Activated CD8-positive, alpha-beta memory T cell treated with anti-CD3 and anti-CD28 coated beads, Interleukin-2, amount 10 ng/mL, durations not matched to agents 7 days and 5 days (primary cell): ENCODE measurements around the gene OR10A7. TPM values are rescaled to one million over a fixed set of nuclear protein-coding genes. Genes with fewer than 3 reads are reported as not detected.
"Not testable (repeated sequence)": the region's sequence is repeated elsewhere in the genome, so short reads cannot be mapped to it uniquely, and the experiment has no call there.

Source experiments
- ATAC-seq: fragments of 150-1000 bp; cut with Tn5 transposase; one replicate; pipeline ENCODE4 v1.10.0; 2021; ENCODE audit warnings: moderate library complexity
- CTCF ChIA-PET: fragments of 350-600 bp; sonication (Branson Sonifier 250); formaldehyde crosslinking; loops from one replicate; lab custom pipeline; 2021; ENCODE audit warnings: antibody characterized with exemption; lab: Charles Lee
- DNase-seq: peaks from one replicate; pipeline ENCODE4 v3.0.0-alpha.2; 2020
- H3K27ac Mint-ChIP-seq: one replicate; pipeline ENCODE4 v1.8.0; 2021; ENCODE audit warnings: mild to moderate bottlenecking, mixed read lengths
- H3K27me3 Mint-ChIP-seq: one replicate; pipeline ENCODE4 v1.8.0; 2021; ENCODE audit warnings: mixed read lengths
- H3K36me3 Mint-ChIP-seq: one replicate; pipeline ENCODE4 v1.8.0; 2021; ENCODE audit warnings: mild to moderate bottlenecking, mixed read lengths
- H3K4me1 Mint-ChIP-seq: one replicate; pipeline ENCODE4 v1.8.0; 2021; ENCODE audit warnings: mixed read lengths
- H3K4me3 Mint-ChIP-seq: one replicate; pipeline ENCODE4 v1.8.0; 2021; ENCODE audit warnings: mild to moderate bottlenecking, moderate library complexity, mixed read lengths
- H3K9me3 Mint-ChIP-seq: one replicate; pipeline ENCODE4 v1.8.0; 2022; ENCODE audit warnings: low read depth, mixed read lengths
- total RNA-seq, 2 experiments: library from RNA; stranded (reverse); gene quantifications; one replicate each; pipeline ENCODE4 v1.2.3, GENCODE V29; 2021

Gene OR10A7, protein sequence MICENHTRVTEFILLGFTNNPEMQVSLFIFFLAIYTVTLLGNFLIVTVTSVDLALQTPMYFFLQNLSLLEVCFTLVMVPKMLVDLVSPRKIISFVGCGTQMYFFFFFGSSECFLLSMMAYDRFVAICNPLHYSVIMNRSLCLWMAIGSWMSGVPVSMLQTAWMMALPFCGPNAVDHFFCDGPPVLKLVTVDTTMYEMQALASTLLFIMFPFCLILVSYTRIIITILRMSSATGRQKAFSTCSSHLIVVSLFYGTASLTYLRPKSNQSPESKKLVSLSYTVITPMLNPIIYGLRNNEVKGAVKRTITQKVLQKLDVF
- not detected for total RNA-seq

DNA sequence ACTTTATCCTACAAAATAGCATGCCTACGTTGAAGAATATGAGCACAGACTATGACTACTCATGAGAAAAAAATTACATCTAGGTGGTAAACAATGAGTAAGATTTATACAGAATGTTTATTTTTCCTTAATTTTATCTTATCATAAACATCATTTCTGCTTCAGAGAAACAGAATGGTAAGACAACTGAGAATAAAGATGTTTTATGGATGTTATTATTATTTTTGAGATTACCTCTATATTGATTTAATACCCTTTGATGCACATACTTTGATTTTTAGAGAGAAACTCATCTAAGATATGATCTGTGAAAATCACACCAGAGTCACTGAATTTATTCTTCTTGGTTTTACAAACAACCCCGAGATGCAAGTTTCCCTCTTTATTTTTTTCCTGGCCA is at the start of gene OR10A7:
Gene OR10A7 (plus strand): TSS at position 301 of the 400 bp plus-strand sequence. CDS start 0 bp downstream, at position 301.
- H3K4me1 Mint-ChIP-seq, result no peaks in the 10 kb centered on the region

DNA sequence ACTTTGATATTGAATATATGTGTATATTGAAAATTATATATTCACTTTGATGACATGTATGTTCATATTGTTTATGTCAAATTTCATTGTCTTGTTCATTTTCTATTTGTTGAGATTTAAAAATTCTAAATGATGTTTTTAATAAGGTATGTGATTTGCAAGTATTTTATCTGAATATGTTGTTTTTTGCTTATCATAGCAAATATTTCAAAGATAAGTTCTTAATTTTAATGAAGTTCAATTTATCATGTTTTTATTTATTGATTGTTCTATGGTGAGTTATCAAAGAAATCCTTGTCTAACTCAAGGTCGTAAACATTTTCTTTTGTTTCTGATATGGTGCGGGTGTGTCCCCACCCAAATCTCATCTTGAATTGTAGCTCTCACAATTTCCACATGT is 49.4 kb upstream of the OR10A7 start:
- H3K9me3 Mint-ChIP-seq, result no peaks in the 10 kb centered on the region
- H3K4me1 Mint-ChIP-seq, result no peaks in the 10 kb centered on the region
- H3K27ac Mint-ChIP-seq, result no peak overlapping the region
- no peak for ATAC-seq
- peaks cover 9% of the 10 kb centered on the region for H3K27me3 Mint-ChIP-seq
- DNase-seq, result no peak
- CTCF ChIA-PET, result no interaction called here
- H3K36me3 Mint-ChIP-seq, result peaks cover 2% of the 10 kb centered on the region
- no peak overlapping the region for H3K4me3 Mint-ChIP-seq

More for the DNA sequence above, at the start of gene OR10A7:
- CTCF ChIA-PET, result no interaction called here
- no peaks in the 10 kb centered on the region for H3K27me3 Mint-ChIP-seq
- H3K9me3 Mint-ChIP-seq, result no peaks in the 10 kb centered on the region
- H3K4me3 Mint-ChIP-seq, result no peak within 1 kb of the TSS
- H3K36me3 Mint-ChIP-seq, result no peaks in the 10 kb centered on the region
- ATAC-seq (no peak), DNase-seq (no peak)
- H3K27ac Mint-ChIP-seq, result no peak within 1 kb of the TSS

DNA sequence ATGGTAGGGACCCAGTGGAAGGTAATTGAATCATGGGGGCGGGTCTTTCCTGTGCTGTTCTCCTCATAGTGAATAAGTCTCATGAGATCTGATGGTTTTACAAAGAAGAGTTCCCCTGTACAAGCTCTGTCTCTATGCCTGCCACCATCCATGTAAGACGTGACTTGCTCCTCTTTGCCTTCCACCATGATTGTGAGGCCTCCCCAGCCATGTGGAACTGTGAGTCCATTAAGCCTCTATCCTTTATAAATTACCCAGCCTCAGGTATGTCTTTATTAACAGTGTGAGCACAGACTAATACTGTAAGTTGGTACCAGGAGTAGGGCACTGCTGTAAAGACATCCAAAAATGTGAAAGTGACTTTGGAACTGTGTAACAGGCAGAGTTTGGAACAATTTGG is 49.0 kb upstream of the OR10A7 start:
- H3K4me1 Mint-ChIP-seq, H3K27me3 Mint-ChIP-seq, H3K36me3 Mint-ChIP-seq, H3K27ac Mint-ChIP-seq, H3K4me3 Mint-ChIP-seq, ATAC-seq, DNase-seq, H3K9me3 Mint-ChIP-seq, CTCF ChIA-PET: not testable (repeated sequence)

DNA sequence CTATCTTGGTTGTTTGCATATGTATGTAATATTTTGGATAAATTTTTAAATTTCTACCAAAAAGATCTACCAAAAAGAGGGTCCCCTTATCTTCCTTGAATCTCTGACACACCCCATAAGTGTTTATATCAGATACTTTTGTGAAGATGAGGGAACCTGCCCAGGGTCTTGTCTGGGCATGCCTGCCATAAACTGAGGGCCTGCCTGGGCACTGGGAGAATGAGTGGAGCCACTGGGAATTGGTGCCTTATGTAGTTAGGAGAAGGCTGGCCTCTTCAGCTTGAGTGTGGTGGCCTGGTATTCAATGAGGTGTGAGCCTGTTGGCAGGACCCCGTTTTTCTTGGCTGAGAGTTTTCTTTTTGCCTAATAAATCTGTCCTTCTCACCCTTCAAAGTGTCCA is 48.1 kb upstream of the OR10A7 start:
- CTCF ChIA-PET, result no interaction called here
- no peak for ATAC-seq
- no peaks in the 10 kb centered on the region for H3K9me3 Mint-ChIP-seq
- no peaks in the 10 kb centered on the region for H3K4me1 Mint-ChIP-seq
- H3K36me3 Mint-ChIP-seq, result peaks cover 2% of the 10 kb centered on the region
- no peak overlapping the region for H3K27ac Mint-ChIP-seq
- H3K4me3 Mint-ChIP-seq, result no peak overlapping the region
- no peak for DNase-seq
- peaks cover 12% of the 10 kb centered on the region for H3K27me3 Mint-ChIP-seq

DNA sequence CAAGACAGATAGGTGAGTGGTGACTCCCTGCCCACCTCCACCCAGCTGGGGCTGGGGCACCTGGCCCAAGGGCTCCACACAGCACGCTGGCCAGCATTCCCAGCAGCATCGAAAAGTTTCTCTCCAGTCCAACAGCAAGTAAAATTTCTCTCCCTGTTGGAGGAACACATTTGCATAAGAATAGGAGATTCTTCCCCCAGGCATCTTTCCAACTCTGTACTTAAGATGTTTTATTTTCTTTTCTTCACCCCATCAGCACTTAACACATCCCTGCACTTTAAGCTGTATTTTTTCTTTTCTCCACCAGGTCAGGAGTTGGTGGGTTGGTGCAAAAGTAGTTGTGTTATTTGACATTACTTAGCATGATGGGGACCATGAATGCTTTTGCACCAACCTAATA is 47.4 kb upstream of the OR10A7 start:
- CTCF ChIA-PET, result no interaction called here

DNA sequence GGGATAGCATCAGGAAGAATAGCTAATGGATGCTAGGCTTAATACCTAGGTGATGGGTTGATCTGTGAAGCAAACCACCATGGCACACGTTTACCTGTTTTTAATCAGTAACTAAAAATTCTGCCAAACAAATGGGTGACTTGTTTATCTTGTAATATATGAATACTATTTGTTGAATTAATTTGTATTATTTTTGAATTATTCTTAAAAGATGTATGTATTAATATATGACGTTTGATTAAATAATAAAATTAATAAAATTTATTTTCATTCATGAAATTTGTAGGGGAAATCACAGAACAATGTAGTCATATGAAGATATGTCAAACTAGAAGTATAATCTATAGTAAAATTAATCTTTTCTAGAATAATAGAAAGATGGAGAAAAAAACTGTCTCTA is 32.3 kb upstream of the OR10A7 start:
- Mint-ChIP-seq H3K27me3 (peaks cover 12% of the 10 kb centered on the region), H3K27ac (no peak overlapping the region), H3K4me1 (no peaks in the 10 kb centered on the region), H3K9me3 (no peaks in the 10 kb centered on the region), H3K4me3 (no peak overlapping the region), H3K36me3 (no peaks in the 10 kb centered on the region)
- ATAC-seq (no peak), DNase-seq (no peak)
- CTCF ChIA-PET, result interaction anchor here (0.8 to 1.8 kb wide), 4 partner anchors 12 to 467 kb away, joined by 3 to 11 read pairs (median 4); no protein-coding TSS in a partner anchor

More for the DNA sequence above, 47.4 kb upstream of the OR10A7 start:
- ATAC-seq (no peak), DNase-seq (no peak)
- Mint-ChIP-seq H3K36me3 (peaks cover 2% of the 10 kb centered on the region), H3K27ac (no peak overlapping the region), H3K4me3 (no peak overlapping the region), H3K4me1 (no peaks in the 10 kb centered on the region), H3K9me3 (no peaks in the 10 kb centered on the region), H3K27me3 (peaks cover 20% of the 10 kb centered on the region)

- CTCF ChIA-PET, result interaction anchor here (0.8 to 1.8 kb wide), 5 partner anchors 11 to 467 kb away, joined by 3 to 11 read pairs (median 5); no protein-coding TSS in a partner anchor
- DNase-seq (peak; percentile 55), ATAC-seq (peak; percentile 75)
- Mint-ChIP-seq H3K4me1 (no peaks in the 10 kb centered on the region), H3K4me3 (no peak overlapping the region), H3K27ac (no peak overlapping the region), H3K27me3 (peaks cover 16% of the 10 kb centered on the region), H3K36me3 (no peaks in the 10 kb centered on the region), H3K9me3 (no peaks in the 10 kb centered on the region)
Observed at GRCh38 chr12:55188974-55189556, 31.8 kb upstream of the OR10A7 start.

- CTCF ChIA-PET, result no interaction called here
- Mint-ChIP-seq H3K4me1 (no peaks in the 10 kb centered on the region), H3K27me3 (peaks cover 27% of the 10 kb centered on the region), H3K9me3 (no peaks in the 10 kb centered on the region), H3K27ac (no peak overlapping the region), H3K4me3 (no peak overlapping the region), H3K36me3 (no peaks in the 10 kb centered on the region)
- no peak for ATAC-seq
- no peak for DNase-seq
Observed at GRCh38 chr12:55194382-55194781, 26.4 kb upstream of the OR10A7 start.

DNA sequence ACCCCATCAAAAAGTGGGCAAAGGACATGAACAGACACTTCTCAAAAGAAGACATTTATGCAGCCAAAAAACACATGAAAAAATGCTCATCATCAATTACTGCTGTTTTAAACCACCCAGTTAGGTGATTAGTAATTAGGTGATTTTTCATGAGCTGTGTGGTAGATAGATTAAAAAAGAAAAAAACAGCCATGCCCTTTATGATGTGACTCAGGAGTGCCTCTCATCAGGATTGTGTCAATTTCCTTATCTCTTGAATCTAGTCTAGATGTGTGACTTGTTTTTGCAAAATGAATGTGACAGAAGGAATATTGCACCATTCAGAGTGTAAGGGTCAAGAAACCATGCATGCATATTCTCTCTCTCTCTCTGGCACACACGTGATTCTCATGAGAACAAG is 5.7 kb downstream of the OR10A7 start:
- CTCF ChIA-PET, result no interaction called here
- no peak for DNase-seq
- H3K27me3 Mint-ChIP-seq, result peaks cover 22% of the 10 kb centered on the region
- no peaks in the 10 kb centered on the region for H3K4me1 Mint-ChIP-seq
- no peaks in the 10 kb centered on the region for H3K36me3 Mint-ChIP-seq
- H3K4me3 Mint-ChIP-seq, result no peak overlapping the region
- no peak overlapping the region for H3K27ac Mint-ChIP-seq
- ATAC-seq, result no peak
- no peaks in the 10 kb centered on the region for H3K9me3 Mint-ChIP-seq

GRCh38 chr12:55227643-55228042 is 6.8 kb downstream of the OR10A7 start:
- Mint-ChIP-seq H3K9me3 (no peaks in the 10 kb centered on the region), H3K36me3 (no peaks in the 10 kb centered on the region), H3K27me3 (peaks cover 33% of the 10 kb centered on the region), H3K4me1 (no peaks in the 10 kb centered on the region), H3K4me3 (no peak overlapping the region), H3K27ac (no peak overlapping the region)
- CTCF ChIA-PET, result no interaction called here
- DNase-seq (no peak), ATAC-seq (no peak)

DNA sequence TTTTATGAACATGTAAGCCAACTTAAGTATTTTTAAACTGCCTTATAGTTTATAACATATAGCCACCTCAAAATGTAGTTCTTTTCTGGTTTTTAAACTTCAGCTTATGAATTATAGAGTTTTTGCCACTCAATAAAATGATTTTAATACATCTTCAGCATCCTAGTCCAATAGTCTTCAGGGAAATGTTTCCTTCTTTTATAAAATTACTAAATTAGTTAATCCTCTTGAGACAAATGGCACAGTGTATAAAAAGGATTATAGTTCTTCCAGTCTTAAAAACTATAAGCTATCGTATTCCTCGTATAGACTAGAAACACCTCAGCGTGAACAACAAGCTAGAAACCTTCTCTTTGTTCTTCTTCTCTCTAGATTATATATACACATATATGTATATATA is 23.5 kb downstream of the OR10A7 start, which contains the start of gene OR6C74:
Gene OR6C74 (plus strand): TSS at position 301 of the 400 bp plus-strand sequence. CDS start 2,679 bp downstream, outside the sequence.
- Mint-ChIP-seq H3K36me3 (no peaks in the 10 kb centered on the region), H3K27ac (no peak within 1 kb of the TSS), H3K9me3 (no peaks in the 10 kb centered on the region), H3K27me3 (peaks cover 24% of the 10 kb centered on the region), H3K4me3 (no peak within 1 kb of the TSS), H3K4me1 (no peaks in the 10 kb centered on the region)
- ATAC-seq, result no peak
- CTCF ChIA-PET, result no interaction called here
- DNase-seq, result no peak

DNA sequence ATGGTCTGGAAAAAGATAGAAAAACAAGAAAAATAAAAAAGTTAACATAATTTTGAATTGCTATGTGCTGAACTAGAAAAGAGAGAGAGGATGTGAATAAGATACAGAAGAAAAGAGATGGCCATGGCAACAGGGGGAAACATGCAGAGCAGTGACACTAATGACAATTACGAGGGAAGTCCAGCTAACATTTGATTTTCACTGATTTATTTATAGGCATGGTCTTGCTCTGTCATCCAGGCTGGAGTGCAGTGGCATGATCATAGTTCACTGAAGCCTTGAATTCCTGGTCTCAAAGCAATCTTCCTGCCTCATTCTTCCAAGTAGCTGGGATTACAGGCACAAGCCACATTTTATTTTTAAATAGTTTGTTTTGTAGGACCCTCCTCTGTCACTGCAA is 25.3 kb downstream of the OR10A7 start:
- DNase-seq (no peak), ATAC-seq (no peak)
- H3K27ac Mint-ChIP-seq, result no peak overlapping the region
- peaks cover 28% of the 10 kb centered on the region for H3K27me3 Mint-ChIP-seq
- no peaks in the 10 kb centered on the region for H3K9me3 Mint-ChIP-seq
- no peak overlapping the region for H3K4me3 Mint-ChIP-seq
- no peaks in the 10 kb centered on the region for H3K36me3 Mint-ChIP-seq
- no peaks in the 10 kb centered on the region for H3K4me1 Mint-ChIP-seq
- CTCF ChIA-PET, result no interaction called here

DNA sequence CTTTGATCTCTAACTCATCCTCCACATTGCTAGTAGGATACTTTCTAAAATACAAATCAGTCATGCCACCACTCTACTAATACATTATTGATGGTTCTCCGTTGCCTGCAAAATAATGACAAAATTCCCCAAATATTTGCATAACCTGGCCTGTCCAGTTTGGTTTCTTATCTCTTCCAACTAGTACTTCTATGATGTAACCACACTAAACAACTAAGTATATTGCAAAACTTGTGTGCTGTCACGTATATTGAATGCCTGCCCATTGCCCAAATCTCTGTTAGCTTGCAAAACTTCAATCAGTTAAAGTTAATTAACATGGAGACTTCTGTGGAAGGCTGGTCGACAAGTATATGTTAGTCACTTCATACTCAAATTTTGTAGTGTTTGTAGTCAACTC is 30.1 kb downstream of the OR10A7 start:
- no peak overlapping the region for H3K4me3 Mint-ChIP-seq
- no peaks in the 10 kb centered on the region for H3K36me3 Mint-ChIP-seq
- no peak overlapping the region for H3K27ac Mint-ChIP-seq
- H3K4me1 Mint-ChIP-seq, result no peaks in the 10 kb centered on the region
- ATAC-seq, result no peak
- peaks cover 25% of the 10 kb centered on the region for H3K27me3 Mint-ChIP-seq
- CTCF ChIA-PET, result no interaction called here
- H3K9me3 Mint-ChIP-seq, result no peaks in the 10 kb centered on the region
- no peak for DNase-seq

DNA sequence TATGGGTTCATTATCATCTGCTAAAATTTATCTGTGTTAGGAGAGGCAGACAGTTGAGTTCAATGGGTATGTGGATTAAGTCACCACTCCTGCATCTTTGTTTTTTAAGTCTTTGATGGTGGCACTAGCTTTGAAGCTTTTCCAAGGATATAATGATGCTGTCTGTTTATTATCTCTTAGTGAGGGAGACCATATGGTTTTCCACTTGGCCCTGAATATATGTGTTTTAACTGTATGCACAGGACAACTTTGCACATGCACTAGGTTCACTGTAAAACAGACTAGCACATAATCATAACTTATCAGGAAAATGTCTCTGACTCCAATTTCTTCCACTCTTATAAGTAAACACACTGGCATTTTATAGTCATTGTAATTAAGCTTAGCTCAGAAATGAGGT is 32.5 kb downstream of the OR10A7 start:
- no peak overlapping the region for H3K27ac Mint-ChIP-seq
- H3K4me1 Mint-ChIP-seq, result no peaks in the 10 kb centered on the region
- no peaks in the 10 kb centered on the region for H3K9me3 Mint-ChIP-seq
- no peak overlapping the region for H3K4me3 Mint-ChIP-seq
- H3K36me3 Mint-ChIP-seq, result no peaks in the 10 kb centered on the region
- DNase-seq (no peak), ATAC-seq (no peak)
- H3K27me3 Mint-ChIP-seq, result peaks cover 7% of the 10 kb centered on the region
- CTCF ChIA-PET, result no interaction called here
